GM19193 (cell line): ENCODE data around the gene ZNF891.

Experiments used
- POLR2A ChIP-seq: IDR thresholded peaks from 4 replicates; pipeline ENCODE4 v1.6.1; 2011; ENCODE audit not compliant: insufficient read depth, insufficient read length; ENCODE audit errors: extremely low read depth

The ZNF891 gene

GRCh38 chr12:133083345-133083744 is 46.7 kb downstream of the ZNF891 start:
- no peak for TF ChIP-seq POLR2A

GRCh38 chr12:133081159-133081780 is 48.8 kb downstream of the ZNF891 start:
- TF ChIP-seq POLR2A = no peak

- TF ChIP-seq POLR2A = peak; percentile 77
These were observed 49.5 kb downstream of the ZNF891 start, which contains the start of gene ZNF140 for GRCh38 chr12:133080368-133081158. ZNF140 (plus strand) TSS chr12:133080923; CDS start chr12:133081321, 398 bp downstream.

- no peak for TF ChIP-seq POLR2A
These were observed 50.1 kb downstream of the ZNF891 start for GRCh38 chr12:133080026-133080367.

GRCh38 chr12:133073836-133074235 is 56.2 kb downstream of the ZNF891 start:
- TF ChIP-seq POLR2A = no peak

- no peak for TF ChIP-seq POLR2A
These were observed 66.5 kb downstream of the ZNF891 start for GRCh38 chr12:133063556-133063955.

GRCh38 chr12:133061954-133062353 is 68.1 kb downstream of the ZNF891 start:
- TF ChIP-seq POLR2A = no peak

- no peak for TF ChIP-seq POLR2A
These were observed 71.6 kb downstream of the ZNF891 start for GRCh38 chr12:133058203-133059113.

GRCh38 chr12:133057446-133057845 is 72.6 kb downstream of the ZNF891 start:
- no peak for TF ChIP-seq POLR2A
